GM18502 (cell line): ENCODE data around the gene TRMT13.
A peak's percentile ranks its signal among the peaks of the same experiment; 100 is the strongest.

Experiments used
- ATAC-seq: cut with Tn5 transposase; IDR thresholded peaks from one replicate; pipeline ENCODE4 v1.9.1; 2021; ENCODE audit warnings: mild to moderate bottlenecking; ENCODE audit not compliant: unreplicated experiment, poor library complexity

Gene TRMT13, protein sequence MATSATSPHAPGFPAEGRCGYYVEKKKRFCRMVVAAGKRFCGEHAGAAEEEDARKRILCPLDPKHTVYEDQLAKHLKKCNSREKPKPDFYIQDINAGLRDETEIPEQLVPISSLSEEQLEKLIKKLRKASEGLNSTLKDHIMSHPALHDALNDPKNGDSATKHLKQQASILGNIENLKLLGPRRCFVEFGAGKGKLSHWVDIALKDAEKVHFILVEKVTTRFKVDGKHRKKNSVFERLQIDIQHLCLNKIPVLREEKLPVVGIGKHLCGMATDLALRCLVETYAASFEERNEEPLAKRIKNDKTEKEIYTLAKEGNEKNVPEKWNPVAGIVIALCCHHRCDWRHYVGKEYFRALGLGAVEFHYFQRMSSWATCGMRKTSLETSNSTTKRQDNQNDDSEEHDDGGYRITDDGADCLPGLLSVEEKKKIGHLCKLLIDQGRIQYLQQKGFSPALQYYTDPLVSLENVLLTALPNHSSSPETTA

DNA sequence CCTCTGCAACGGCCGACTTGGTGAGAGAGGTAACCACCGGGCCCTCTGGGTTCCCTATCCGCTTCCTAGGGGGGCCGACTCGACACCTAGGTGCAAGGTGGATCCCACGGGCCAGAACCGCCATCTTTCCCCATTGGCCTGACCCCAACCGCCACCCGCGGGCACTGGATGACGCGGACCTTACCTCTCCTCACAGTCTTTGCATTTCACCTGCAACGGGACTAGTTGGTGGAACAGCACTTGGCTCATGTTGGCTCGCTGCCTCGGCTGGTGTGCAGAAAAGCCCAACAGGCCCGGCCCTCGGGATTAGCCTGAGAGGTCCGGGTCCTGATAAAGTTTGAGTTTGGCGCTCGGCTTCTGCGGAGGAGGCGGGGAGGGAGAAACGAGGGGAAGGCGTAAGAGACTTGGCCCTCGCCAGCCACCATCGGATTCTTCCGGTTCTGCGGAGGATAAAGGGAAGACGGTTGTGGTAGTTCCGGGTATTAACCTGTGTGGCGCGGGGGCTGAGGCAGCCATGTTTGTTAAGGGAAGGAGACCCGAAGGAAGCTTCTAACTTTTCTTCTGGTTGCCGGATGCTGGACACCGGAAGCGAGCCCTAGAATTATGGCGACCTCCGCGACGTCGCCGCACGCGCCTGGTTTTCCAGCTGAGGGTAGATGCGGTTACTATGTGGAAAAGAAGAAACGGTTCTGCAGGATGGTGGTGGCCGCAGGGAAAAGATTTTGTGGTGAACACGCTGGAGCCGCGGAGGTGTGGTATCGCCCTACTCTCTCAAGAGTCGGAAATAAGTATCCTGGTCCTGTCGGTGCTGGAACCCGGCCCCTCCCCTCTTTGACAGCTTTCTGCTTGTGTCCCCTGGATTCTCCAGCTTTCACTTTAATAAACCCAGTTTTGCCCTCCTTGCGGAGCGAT is at the start of gene TRMT13, which contains the start of gene SASS6:
TSS of gene TRMT13 (plus strand) at position 598 of the 912 bp plus-strand sequence. CDS start at position 604, 6 bp downstream.
TSS of gene SASS6 (minus strand) at position 365 of the 912 bp plus-strand sequence. CDS start at position 249, 116 bp downstream.
- ATAC-seq = peak; percentile 87

DNA sequence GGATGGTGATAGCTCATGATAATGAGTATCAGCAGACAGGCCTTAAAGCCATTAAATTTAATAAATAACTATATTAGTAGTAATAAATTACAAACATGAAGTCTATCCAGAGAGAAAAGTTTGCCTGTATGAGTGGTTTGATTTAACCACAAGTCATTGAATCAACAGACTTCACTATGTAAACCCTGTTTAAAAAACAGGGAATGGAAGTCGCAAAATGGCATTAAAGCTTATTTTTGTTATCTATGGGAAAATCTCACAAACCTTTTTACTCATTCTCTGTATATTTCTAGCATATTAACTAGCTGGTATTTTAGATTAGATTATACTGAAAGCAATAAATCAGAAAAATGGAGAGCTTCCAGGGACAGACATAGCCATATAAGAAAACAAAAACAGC is 45.6 kb upstream of the TRMT13 start:
- no peak for ATAC-seq

DNA sequence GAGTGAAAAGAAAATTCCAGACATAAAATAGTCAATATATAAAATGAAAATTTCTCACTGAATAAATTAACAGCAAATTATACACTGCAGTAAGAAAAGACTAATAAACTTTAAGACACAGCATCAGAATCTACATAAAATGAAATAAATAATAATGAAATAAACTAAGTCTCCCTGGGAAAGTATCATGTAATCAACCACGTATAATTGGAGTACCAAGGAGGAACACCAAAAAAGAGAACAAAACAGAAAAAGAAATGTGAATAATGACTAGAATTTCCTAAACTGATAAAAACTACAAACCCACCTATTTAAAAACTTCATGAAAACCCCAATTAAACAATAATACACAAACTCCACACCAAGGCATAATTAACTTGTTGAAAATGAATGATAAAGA is 43.9 kb upstream of the TRMT13 start:
- no peak for ATAC-seq

GRCh38 chr1:100090471-100090870 is 42.5 kb upstream of the TRMT13 start:
- no peak for ATAC-seq

DNA sequence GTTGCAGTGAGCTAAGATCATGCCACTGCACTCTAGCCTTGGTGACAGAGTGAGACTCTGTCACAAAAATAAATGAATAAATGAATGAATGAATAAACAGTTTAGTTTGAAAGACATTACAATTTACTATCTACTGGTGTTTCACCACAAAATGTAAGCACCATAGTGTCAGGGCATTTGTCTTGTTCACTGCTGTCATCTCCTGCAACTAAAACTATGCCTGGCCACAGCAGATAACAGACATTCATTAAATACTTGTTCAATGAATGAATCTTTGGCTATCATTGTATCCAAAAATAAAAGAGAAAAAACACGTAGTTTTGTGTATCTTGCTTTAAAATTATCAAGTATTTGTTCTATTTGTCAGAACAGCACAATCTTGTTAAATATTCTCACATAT is 32.8 kb upstream of the TRMT13 start:
- no peak for ATAC-seq

DNA sequence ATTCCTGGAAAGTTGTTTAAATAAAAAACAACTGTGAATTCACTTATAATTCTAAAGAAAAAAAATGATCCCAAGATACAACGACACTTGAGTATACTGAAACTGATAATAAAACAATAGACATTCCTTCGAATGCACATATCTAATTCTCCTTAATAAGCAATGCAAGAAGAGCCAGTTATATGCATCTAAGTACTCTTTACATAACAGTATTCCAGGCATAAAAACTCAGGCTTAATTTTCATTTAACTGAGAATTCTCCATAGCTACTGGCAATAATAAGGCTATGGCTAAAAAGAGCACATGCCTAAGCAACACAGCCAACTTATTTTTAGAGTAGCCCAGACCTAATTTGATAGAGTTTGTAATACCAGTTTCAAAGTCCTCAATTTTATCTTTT is 31.4 kb upstream of the TRMT13 start:
- no peak for ATAC-seq

GRCh38 chr1:100107696-100108095 is 25.3 kb upstream of the TRMT13 start:
- ATAC-seq = no peak

DNA sequence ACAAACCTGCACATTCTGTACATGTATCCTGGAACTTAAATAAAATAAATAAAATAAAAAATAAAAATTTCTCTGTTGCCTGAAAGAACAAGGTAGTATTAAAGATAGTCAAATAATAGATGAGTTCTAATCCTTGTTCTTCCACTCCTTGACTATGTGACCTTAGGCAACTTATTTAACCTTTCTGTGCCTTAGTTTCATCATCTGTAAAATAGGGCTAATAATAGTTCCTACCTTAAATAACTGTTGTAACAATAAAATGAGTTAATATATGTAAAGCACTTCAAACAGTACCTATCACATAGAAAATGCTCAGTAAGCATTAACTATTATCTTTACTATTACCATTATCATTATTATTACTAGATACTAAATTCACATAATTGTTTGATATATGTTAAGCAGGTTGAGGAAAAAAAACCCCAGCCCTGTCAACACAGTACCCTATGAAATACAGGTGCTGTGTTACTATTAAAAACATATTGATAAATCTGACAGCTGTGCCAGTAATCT is 23.4 kb upstream of the TRMT13 start:
- no peak for ATAC-seq

- no peak for ATAC-seq
These were observed 17.4 kb upstream of the TRMT13 start for GRCh38 chr1:100115524-100115923.

DNA sequence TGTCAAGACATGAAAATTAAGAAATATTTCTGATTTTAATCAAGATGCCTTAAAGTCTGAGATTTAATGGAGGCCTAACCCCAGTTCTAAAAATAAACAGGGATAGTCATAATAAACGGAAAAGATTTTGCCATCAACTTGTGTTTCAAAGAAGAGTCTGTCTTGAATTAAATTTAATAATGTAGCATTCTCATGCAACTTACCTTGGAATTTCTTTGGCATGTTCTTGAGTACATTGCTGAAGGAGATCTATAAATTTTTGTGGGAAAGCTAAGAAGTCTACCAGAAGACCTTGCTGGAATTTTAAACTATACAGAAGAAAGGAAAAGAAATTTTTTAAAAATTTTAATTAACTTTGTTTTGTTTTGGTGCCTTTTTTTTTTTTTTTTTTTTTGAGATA is 10.8 kb upstream of the TRMT13 start:
- ATAC-seq = no peak

- no peak for ATAC-seq
These were observed 5.7 kb upstream of the TRMT13 start for GRCh38 chr1:100127226-100127625.

- no peak for ATAC-seq
These were observed 2.3 kb upstream of the TRMT13 start for GRCh38 chr1:100130552-100131077.

DNA sequence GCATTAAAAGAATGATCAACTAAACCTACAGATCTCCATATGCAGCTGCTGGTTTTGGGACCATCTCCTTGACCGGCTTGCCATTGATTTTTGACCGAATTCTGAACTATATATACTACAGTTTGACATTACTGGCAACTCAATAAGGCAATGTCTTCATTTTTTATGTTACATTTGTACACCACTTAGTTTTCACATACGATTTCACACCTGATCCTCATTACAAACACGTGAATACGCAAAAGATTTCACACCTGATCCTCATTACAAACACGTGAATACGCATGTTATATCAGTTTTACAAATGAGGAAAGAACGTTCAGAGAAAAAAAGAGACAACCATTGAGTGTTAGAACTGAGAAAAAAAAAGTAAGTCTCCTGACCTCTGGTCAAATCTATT is 1.3 kb upstream of the TRMT13 start:
- ATAC-seq = no peak

DNA sequence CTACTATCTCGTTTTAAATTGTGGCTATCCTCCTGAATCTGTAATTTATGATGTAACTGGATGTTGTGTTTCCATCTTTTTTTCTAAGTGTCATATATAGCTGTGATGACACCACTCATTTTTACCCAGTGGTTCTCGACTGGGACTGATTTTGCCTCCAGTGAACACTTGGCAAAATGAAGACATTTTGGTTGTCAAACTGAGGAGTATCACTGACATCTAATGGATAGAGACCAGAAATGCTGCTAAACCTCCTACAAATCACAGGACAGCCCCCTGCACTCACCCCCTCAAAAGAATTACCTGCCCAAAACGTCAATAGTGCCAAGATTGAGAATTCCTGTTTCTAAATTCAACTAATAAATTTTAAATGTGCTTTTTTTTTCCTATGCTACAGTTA is 1.9 kb downstream of the TRMT13 start:
- no peak for ATAC-seq

- ATAC-seq = no peak
These were observed 4.6 kb downstream of the TRMT13 start for GRCh38 chr1:100137602-100138001.

- no peak for ATAC-seq
These were observed 8.2 kb downstream of the TRMT13 start for GRCh38 chr1:100141192-100141591.

GRCh38 chr1:100142343-100142742 is 9.4 kb downstream of the TRMT13 start:
- ATAC-seq = no peak

GRCh38 chr1:100145116-100145515 is 12.2 kb downstream of the TRMT13 start:
- no peak for ATAC-seq

DNA sequence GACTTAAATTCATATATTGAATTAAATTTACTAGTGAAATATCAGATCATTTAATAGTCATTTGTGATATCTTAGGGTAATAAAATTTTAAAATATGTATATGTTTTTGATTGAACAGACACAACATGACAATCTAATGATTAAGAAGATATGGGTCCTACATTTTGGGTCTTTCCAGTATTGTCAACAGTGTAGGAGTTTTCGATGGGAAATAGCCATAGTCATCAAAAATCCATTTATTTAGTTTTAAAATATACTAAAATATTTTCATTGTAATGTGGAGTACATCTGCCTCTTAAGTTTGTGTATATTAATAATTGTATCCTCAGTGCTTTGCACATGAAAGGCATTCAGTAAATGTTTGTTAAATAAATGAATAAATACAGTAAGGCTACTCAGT is 14.0 kb downstream of the TRMT13 start:
- ATAC-seq = no peak

DNA sequence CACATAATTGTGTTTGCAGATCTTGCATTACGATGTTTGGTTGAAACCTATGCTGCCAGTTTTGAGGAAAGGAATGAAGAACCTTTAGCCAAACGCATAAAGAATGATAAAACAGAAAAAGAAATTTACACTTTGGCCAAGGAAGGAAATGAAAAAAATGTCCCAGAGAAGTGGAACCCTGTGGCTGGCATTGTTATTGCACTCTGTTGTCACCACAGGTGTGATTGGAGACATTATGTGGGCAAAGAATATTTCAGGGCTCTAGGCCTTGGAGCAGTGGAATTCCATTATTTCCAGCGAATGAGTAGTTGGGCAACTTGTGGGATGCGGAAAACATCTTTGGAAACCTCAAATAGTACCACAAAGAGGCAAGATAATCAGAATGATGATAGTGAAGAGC is 14.9 kb downstream of the TRMT13 start:
- no peak for ATAC-seq

GRCh38 chr1:100151679-100152078 is 18.7 kb downstream of the TRMT13 start:
- no peak for ATAC-seq
